ENCODE results near the gene HOXD10.

DNA sequence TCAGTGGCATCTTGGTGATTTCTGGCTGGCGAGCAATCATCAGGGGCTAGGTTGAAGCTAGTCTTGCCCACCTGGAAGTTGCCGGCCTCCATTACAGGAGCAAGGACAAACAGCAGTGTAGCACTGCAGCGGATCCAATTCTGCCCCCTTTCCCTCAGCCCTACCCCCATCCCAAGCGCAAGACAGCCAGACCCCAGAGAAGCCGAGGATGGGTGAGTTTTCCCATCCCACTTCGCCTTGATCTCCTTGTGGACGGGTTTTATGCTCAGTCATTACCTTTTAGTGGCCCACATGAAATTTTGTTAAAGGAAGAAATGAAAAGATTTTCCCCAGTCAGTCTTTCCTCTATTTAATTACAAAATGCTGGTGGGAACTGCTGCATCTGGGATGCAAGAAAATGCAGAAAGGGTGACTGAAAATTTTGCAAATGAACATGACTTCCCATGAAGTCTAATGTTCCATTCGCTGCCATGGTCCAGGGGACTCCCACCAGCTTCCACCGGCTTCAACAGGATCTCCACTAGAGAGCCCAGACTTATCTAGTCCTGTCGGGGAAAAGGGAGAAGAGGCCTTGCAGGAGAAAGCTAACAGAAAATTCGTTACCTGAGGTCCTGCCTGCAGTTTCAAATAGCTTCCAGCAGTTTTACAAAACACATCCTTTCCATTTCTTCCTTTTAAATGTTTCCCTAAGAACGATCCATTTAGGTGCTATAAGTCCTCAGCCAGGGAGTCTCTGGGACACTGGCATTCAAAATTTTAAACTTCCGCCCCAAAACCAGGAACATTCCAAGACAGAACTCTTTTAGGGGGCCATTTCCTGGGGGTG lies 4.0 kb downstream of the HOXD10 start:
- TF ChIP-seq EZH2phosphoT487 (IDR thresholded peaks at IDR 0.05; ENCODE audit: borderline replicate concordance, low read depth, low read length), result no peak
- TF ChIP-seq, protein P1, sequence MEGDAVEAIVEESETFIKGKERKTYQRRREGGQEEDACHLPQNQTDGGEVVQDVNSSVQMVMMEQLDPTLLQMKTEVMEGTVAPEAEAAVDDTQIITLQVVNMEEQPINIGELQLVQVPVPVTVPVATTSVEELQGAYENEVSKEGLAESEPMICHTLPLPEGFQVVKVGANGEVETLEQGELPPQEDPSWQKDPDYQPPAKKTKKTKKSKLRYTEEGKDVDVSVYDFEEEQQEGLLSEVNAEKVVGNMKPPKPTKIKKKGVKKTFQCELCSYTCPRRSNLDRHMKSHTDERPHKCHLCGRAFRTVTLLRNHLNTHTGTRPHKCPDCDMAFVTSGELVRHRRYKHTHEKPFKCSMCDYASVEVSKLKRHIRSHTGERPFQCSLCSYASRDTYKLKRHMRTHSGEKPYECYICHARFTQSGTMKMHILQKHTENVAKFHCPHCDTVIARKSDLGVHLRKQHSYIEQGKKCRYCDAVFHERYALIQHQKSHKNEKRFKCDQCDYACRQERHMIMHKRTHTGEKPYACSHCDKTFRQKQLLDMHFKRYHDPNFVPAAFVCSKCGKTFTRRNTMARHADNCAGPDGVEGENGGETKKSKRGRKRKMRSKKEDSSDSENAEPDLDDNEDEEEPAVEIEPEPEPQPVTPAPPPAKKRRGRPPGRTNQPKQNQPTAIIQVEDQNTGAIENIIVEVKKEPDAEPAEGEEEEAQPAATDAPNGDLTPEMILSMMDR (conservative IDR thresholded peaks at IDR 0.05; ENCODE audit: low read length), result no peak
